NCI-H526 treated with DMSO at 0.1 percent for 48 hours (cell line): Measurements from ENCODE around the gene RAD21L1.

ENCODE experiments used
- DNase-seq: peaks from one replicate; lab custom pipeline; 2025; lab: John Stamatoyannopoulos, UW

RAD21L1 gene

GRCh38 chr20:1295276-1295930, 69.6 kb downstream of the RAD21L1 start:
- no peak for DNase-seq

GRCh38 chr20:1296117-1296610, 70.3 kb downstream of the RAD21L1 start:
- no peak for DNase-seq

- DNase-seq, result no peak
Measured at GRCh38 chr20:1296922-1297321, 71.1 kb downstream of the RAD21L1 start.

GRCh38 chr20:1297486-1297885, 71.6 kb downstream of the RAD21L1 start:
- DNase-seq, result no peak

GRCh38 chr20:1298166-1298565, 72.3 kb downstream of the RAD21L1 start:
- DNase-seq, result no peak

GRCh38 chr20:1298888-1299511, 73.2 kb downstream of the RAD21L1 start:
- no peak for DNase-seq

GRCh38 chr20:1299522-1299921, 73.7 kb downstream of the RAD21L1 start:
- no peak for DNase-seq

GRCh38 chr20:1300083-1300840, 74.4 kb downstream of the RAD21L1 start:
- DNase-seq, result no peak

- DNase-seq, result no peak
Measured at GRCh38 chr20:1301031-1301529, 75.2 kb downstream of the RAD21L1 start.

GRCh38 chr20:1302685-1303541, 77.1 kb downstream of the RAD21L1 start:
- no peak for DNase-seq

GRCh38 chr20:1304710-1305515, 79.1 kb downstream of the RAD21L1 start:
- no peak for DNase-seq
